CD8-positive, alpha-beta memory T cell (primary cell): Measurements from ENCODE around the gene KRTDAP. TPM values are rescaled to one million over a fixed set of nuclear protein-coding genes. Genes with fewer than 3 reads are reported as not detected.

Experiments
- polyA plus RNA-seq: library from polyadenylated mRNA; unstranded; fragments of 300-500 nt; fragmentation: Illumina TruSeq; gene quantifications from one replicate; pipeline ENCODE4 v1.2.3, GENCODE V29; 2021
- total RNA-seq, 2 experiments: library from RNA; stranded (reverse); gene quantifications; one replicate each; pipeline ENCODE4 v1.2.3, GENCODE V29; 2021

Gene KRTDAP
- total and polyA plus RNA-seq, 3 experiments from 2014 or later, result not detected

Other genes starting within 250 kb of the KRTDAP start
- 10 to 100 TPM; 23.5 to 27.5 TPM for gene LSR, start 241.5 kb downstream of the KRTDAP start, total RNA-seq
- gene LSR, start 241.5 kb downstream of the KRTDAP start, polyA plus RNA-seq, result 77.8 TPM
- 100 to 1,000 TPM; 125 to 132 TPM for gene USF2, start 221.5 kb downstream of the KRTDAP start, total RNA-seq
- 9.2 TPM for gene USF2, start 221.5 kb downstream of the KRTDAP start, polyA plus RNA-seq
- under 1 TPM; 0.31 TPM for gene HAMP, start 207.9 kb downstream of the KRTDAP start, total RNA-seq
- not detected for gene HAMP, start 207.9 kb downstream of the KRTDAP start, polyA plus RNA-seq
- gene MAG, start 198.3 kb downstream of the KRTDAP start, total RNA-seq, result not detected
- 0.36 TPM for gene MAG, start 198.3 kb downstream of the KRTDAP start, polyA plus RNA-seq
- gene CD22, start 161.3 kb downstream of the KRTDAP start, total RNA-seq, result under 1 TPM in 1 of 2 experiments, not detected in 1; 0.09 TPM
- not detected for gene CD22, start 161.3 kb downstream of the KRTDAP start, polyA plus RNA-seq
- gene FFAR1, start 142.6 kb downstream of the KRTDAP start, total RNA-seq, result not detected
- not detected for gene FFAR1, start 142.6 kb downstream of the KRTDAP start, polyA plus RNA-seq
- gene FFAR3, start 132.0 kb downstream of the KRTDAP start, total RNA-seq, result not detected
- gene FFAR3, start 132.0 kb downstream of the KRTDAP start, polyA plus RNA-seq, result not detected
- not detected for gene GPR42, start 119.4 kb downstream of the KRTDAP start, total RNA-seq
- gene GPR42, start 119.4 kb downstream of the KRTDAP start, polyA plus RNA-seq, result not detected
- not detected for gene FFAR2, start 42.2 kb downstream of the KRTDAP start, total RNA-seq
- gene FFAR2, start 42.2 kb downstream of the KRTDAP start, polyA plus RNA-seq, result not detected
- 1 to 10 TPM; 1.7 to 2.2 TPM for gene DMKN, start 23.2 kb upstream of the KRTDAP start, total RNA-seq
- gene DMKN, start 23.2 kb upstream of the KRTDAP start, polyA plus RNA-seq, result 10.2 TPM
- not detected for gene SBSN, start 37.8 kb upstream of the KRTDAP start, total RNA-seq
- not detected for gene SBSN, start 37.8 kb upstream of the KRTDAP start, polyA plus RNA-seq
- gene GAPDHS, start 43.0 kb upstream of the KRTDAP start, total RNA-seq, result not detected
- not detected for gene GAPDHS, start 43.0 kb upstream of the KRTDAP start, polyA plus RNA-seq
- gene TMEM147, start 55.2 kb upstream of the KRTDAP start, total RNA-seq, result 10 to 100 TPM; 82.6 to 91.4 TPM
- 175 TPM for gene TMEM147, start 55.2 kb upstream of the KRTDAP start, polyA plus RNA-seq
- not detected for gene ATP4A, start 73.2 kb upstream of the KRTDAP start, total RNA-seq
- gene ATP4A, start 73.2 kb upstream of the KRTDAP start, polyA plus RNA-seq, result not detected
- not detected for gene PMIS2, start 95.7 kb upstream of the KRTDAP start, total RNA-seq
- gene PMIS2, start 95.7 kb upstream of the KRTDAP start, polyA plus RNA-seq, result not detected
- 10 to 100 TPM; 37.3 to 39.3 TPM for gene HAUS5, start 122.3 kb upstream of the KRTDAP start, total RNA-seq
- gene HAUS5, start 122.3 kb upstream of the KRTDAP start, polyA plus RNA-seq, result 6.7 TPM
- 100 to 1,000 TPM; 109 to 116 TPM for gene RBM42, start 138.6 kb upstream of the KRTDAP start, total RNA-seq
- 62.4 TPM for gene RBM42, start 138.6 kb upstream of the KRTDAP start, polyA plus RNA-seq
- gene ETV2, start 151.3 kb upstream of the KRTDAP start, total RNA-seq, result 1 to 10 TPM; 1.2 TPM
- 1.4 TPM for gene ETV2, start 151.3 kb upstream of the KRTDAP start, polyA plus RNA-seq
- gene COX6B1, start 157.9 kb upstream of the KRTDAP start, total RNA-seq, result 100 to 1,000 TPM; 433 to 452 TPM
- 753 TPM for gene COX6B1, start 157.9 kb upstream of the KRTDAP start, polyA plus RNA-seq
- under 1 TPM in 1 of 2 experiments, not detected in 1; 0.22 TPM for gene UPK1A, start 176.1 kb upstream of the KRTDAP start, total RNA-seq
- gene UPK1A, start 176.1 kb upstream of the KRTDAP start, polyA plus RNA-seq, result not detected
- 100 to 1,000 TPM; 223 to 225 TPM for gene ZBTB32, start 214.1 kb upstream of the KRTDAP start, total RNA-seq
- 0.77 TPM for gene ZBTB32, start 214.1 kb upstream of the KRTDAP start, polyA plus RNA-seq
- gene KMT2B, start 227.5 kb upstream of the KRTDAP start, total RNA-seq, result 10 to 100 TPM; 62.6 to 67.8 TPM
- gene KMT2B, start 227.5 kb upstream of the KRTDAP start, polyA plus RNA-seq, result 2.9 TPM